ENCODE results near the gene DUS3L. TPM values are rescaled to one million over a fixed set of nuclear protein-coding genes. Genes with fewer than 3 reads are reported as not detected.

The DUS3L gene
- total RNA-seq, 2 experiments from 2014 or later, result 56.6 to 66.3 TPM

DNA sequence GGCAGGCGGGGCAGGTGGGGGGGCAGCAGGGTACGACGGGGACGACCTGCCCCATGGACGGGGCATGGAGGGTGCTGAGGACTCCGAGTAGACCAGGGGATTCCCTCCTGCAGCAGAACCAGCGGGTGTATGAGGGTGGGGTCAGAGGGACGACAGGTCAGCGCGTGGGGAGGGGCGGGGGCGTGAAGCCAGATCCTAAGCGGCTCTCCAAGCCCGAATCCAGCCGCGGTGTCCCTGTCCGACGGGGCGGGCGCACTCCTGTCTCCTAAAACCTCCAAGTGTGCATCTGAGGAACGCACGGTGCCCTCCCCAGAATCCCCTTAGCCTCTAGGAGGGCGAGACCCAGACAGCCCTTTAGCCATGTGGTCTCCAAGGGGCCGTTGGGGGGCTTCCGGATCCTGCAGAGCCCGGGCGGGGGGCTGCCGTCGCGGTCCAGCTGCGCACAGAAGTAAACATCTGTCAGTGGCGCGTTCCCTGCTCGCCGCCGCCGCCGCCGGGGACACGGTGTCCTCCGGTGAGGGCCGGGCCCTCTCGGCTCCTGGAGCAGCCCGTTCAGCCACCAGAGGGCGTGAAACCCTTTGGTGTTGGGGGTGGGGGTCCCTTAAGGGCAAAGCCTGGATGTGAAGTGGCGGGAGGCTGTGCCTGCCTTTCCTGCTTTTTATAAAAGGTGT is 14.6 kb upstream of the DUS3L start:
- Mint-ChIP-seq H3K27me3 (ENCODE audit: low read depth) (peaks cover 35% of the 10 kb centered on the region), H3K27ac (no peak overlapping the region), H3K4me3 (no peak overlapping the region), H3K4me1 (ENCODE audit: low read depth) (peaks cover 25% of the 10 kb centered on the region), H3K36me3 (ENCODE audit: low read depth) (no peaks in the 10 kb centered on the region), H3K9me3 (ENCODE audit: insufficient read depth) (no peaks in the 10 kb centered on the region)
- CTCF ChIA-PET, result interaction anchor here (1.2 to 1.5 kb wide), 2 partner anchors 18 to 216 kb away, joined by 3 to 4 read pairs; no protein-coding TSS in a partner anchor
- peak; percentile 63 for DNase-seq
- POLR2A ChIA-PET, result no interaction called here
- no peak for ATAC-seq

GRCh38 chr19:5804516-5805461 is 13.8 kb upstream of the DUS3L start, which contains the start of gene NRTN:
Gene NRTN, plus strand, starts transcription at chr19:5805067. Its CDS starts 19,099 bp downstream, at chr19:5824166.
- ATAC-seq (peak; percentile 10), DNase-seq (no peak)
- peaks cover 36% of the 10 kb centered on the region for H3K27me3 Mint-ChIP-seq (ENCODE audit: low read depth)
- H3K4me1 Mint-ChIP-seq (ENCODE audit: low read depth), result peaks cover 25% of the 10 kb centered on the region
- H3K9me3 Mint-ChIP-seq (ENCODE audit: insufficient read depth), result no peaks in the 10 kb centered on the region
- peak within 1 kb of the TSS; percentile 70 for H3K4me3 Mint-ChIP-seq
- CTCF ChIA-PET, result interaction anchor here (0.6 to 2.8 kb wide), 55 partner anchors 9 to 676 kb away, joined by 3 to 63 read pairs (median 6); partner anchors contain the start of genes DUS3L, FUT6, LONP1 and NDUFA11
- peak within 1 kb of the TSS; percentile 60 for H3K27ac Mint-ChIP-seq
- POLR2A ChIA-PET, result interaction anchor here (0.7 to 1.3 kb wide), 6 partner anchors 24 to 218 kb away, joined by 3 to 9 read pairs (median 4); no protein-coding TSS in a partner anchor
- no peaks in the 10 kb centered on the region for H3K36me3 Mint-ChIP-seq (ENCODE audit: low read depth)

DNA sequence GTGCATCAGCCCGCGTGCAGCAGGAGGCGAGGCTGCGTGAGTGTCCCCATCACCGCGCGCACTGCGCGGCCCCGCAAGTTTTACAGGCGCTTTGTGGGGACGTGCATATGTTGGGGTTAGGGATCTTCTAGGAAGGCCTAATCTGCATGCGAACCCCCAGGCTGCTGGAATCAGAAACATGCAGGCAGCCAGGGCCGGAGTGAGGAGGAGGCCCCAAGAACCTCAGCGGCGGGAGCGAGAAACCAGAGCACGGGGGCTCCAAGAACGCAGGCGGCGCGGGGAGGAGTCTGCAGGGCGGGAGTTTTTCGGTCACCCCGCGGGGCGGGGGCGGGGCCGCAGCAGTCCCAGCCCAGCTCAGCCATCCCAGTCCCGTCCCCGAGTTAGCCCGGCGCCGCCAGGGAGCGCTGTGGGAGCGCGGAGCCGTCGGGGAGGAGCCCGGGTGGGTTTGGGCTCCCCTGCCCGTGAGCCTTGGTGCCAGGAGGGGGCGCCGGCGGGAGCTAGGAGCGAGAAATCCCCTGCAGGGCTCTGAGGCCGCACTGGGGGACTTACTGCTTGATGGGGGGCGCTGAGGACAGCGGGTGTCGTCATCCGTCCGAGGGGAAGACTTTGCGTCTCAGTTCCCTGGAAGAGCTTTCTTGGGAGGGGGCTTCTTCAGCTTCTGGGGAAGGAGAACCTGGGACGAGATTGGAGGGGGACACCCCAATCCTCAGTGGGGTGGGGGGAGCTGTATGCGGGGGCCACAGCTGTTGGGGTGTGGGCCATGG is 13.0 kb upstream of the DUS3L start:
- Mint-ChIP-seq H3K4me1 (ENCODE audit: low read depth) (peaks cover 25% of the 10 kb centered on the region), H3K4me3 (peak overlapping the region; percentile 70), H3K36me3 (ENCODE audit: low read depth) (no peaks in the 10 kb centered on the region), H3K9me3 (ENCODE audit: insufficient read depth) (no peaks in the 10 kb centered on the region), H3K27ac (peak overlapping the region; percentile 60), H3K27me3 (ENCODE audit: low read depth) (peaks cover 42% of the 10 kb centered on the region)
- ATAC-seq, result peak; percentile 96
- ChIA-PET CTCF (interaction anchor here (0.6 to 2.8 kb wide), 59 partner anchors 9 to 1402 kb away, joined by 3 to 63 read pairs (median 6); partner anchors contain the start of genes DUS3L, FUT6, LONP1 and NDUFA11), POLR2A (interaction anchor here (0.7 to 1.3 kb wide), 6 partner anchors 24 to 219 kb away, joined by 3 to 9 read pairs (median 4); no protein-coding TSS in a partner anchor)
- peak; percentile 94 for DNase-seq

DNA sequence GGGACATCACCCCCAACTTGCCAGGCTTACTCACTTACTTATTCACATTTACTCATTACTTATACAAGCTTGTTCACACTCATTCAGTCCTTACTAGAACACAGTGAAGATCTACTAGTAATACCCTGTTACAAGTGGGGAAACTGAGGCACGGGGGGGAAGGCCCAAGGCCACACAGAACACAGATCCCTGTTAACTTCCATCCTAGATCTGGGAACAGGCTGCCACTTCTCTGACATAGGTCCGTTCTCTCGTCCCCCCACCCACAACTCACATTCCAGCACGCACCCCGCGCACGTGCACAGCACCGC is 12.4 kb upstream of the DUS3L start:
- Mint-ChIP-seq H3K4me3 (peak overlapping the region; percentile 70), H3K27ac (no peak overlapping the region), H3K9me3 (ENCODE audit: insufficient read depth) (no peaks in the 10 kb centered on the region), H3K36me3 (ENCODE audit: low read depth) (no peaks in the 10 kb centered on the region), H3K4me1 (ENCODE audit: low read depth) (peaks cover 25% of the 10 kb centered on the region), H3K27me3 (ENCODE audit: low read depth) (peaks cover 45% of the 10 kb centered on the region)
- CTCF ChIA-PET, result interaction anchor here (0.6 to 2.8 kb wide), 45 partner anchors 10 to 1401 kb away, joined by 3 to 63 read pairs (median 7); partner anchors contain the start of genes DUS3L, FUT6, LONP1 and NDUFA11
- DNase-seq (no peak), ATAC-seq (no peak)
- POLR2A ChIA-PET, result interaction anchor here (1.1 to 1.3 kb wide), 4 partner anchors 25 to 216 kb away, joined by 3 to 9 read pairs (median 5); no protein-coding TSS in a partner anchor

DNA sequence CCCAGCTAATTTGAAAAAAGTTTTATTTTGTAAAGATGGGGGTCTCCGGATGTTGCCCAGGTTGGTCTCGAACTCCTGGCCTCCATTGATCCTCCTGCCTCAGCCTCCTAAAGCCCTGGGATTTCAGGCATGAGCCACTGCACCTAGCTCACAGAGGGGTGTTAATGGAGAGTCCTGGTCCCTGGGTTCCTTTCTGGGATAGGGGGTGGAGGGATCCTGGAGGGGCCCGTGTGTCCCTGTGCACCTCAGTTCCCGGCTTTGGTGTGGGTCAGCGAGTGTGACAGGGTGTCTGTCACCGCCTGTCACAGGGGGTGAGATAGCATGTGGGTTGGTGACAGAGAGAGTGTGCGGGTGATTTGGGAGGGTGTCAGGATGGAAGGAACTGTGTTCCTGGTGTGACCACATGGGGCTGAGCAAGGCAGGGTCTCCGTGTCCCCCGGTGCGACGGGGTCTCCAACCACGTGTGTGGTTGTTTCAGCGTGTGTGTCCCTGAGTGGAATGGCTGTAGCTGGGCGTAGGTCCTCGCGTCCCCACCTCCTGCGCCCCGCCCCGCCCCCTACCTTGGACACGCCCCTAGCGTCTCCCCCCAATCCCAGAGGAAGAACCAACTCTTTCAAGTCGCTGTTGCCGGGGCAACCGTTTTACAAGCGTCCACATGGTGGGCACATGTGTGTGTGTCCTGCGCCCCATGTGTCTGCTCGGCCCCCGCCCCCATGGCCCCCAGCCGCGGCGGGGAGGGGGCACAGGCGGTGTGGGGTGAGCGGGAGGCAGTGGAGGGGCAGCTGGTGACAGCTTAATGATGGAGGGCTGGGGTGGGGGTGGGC is 11.0 kb upstream of the DUS3L start:
- H3K4me3 Mint-ChIP-seq, result no peak overlapping the region
- no peak for DNase-seq
- CTCF ChIA-PET, result interaction anchor here (1.3 to 2.8 kb wide), 3 partner anchors 12 to 220 kb away, joined by 4 to 47 read pairs (median 5); partner anchors contain the start of genes DUS3L and RPL36

GRCh38 chr19:5800361-5801270 is 9.7 kb upstream of the DUS3L start:
- no peak for ATAC-seq
- peaks cover 25% of the 10 kb centered on the region for H3K4me1 Mint-ChIP-seq (ENCODE audit: low read depth)
- peaks cover 34% of the 10 kb centered on the region for H3K27me3 Mint-ChIP-seq (ENCODE audit: low read depth)
- no peak overlapping the region for H3K4me3 Mint-ChIP-seq
- no peak for DNase-seq
- no peak overlapping the region for H3K27ac Mint-ChIP-seq
- no peaks in the 10 kb centered on the region for H3K36me3 Mint-ChIP-seq (ENCODE audit: low read depth)
- ChIA-PET POLR2A (no interaction called here), CTCF (interaction anchor here (1.3 to 2.0 kb wide), 2 partner anchors 10 to 111 kb away, joined by 4 to 5 read pairs; partner anchors contain the start of genes DUS3L and RPL36)
- H3K9me3 Mint-ChIP-seq (ENCODE audit: insufficient read depth), result no peaks in the 10 kb centered on the region

More for the DNA sequence above, 11.0 kb upstream of the DUS3L start:
- H3K27ac Mint-ChIP-seq, result peak overlapping the region; percentile 16
- H3K4me1 Mint-ChIP-seq (ENCODE audit: low read depth), result peaks cover 25% of the 10 kb centered on the region
- H3K9me3 Mint-ChIP-seq (ENCODE audit: insufficient read depth), result no peaks in the 10 kb centered on the region
- no peaks in the 10 kb centered on the region for H3K36me3 Mint-ChIP-seq (ENCODE audit: low read depth)
- ATAC-seq, result no peak
- peaks cover 44% of the 10 kb centered on the region for H3K27me3 Mint-ChIP-seq (ENCODE audit: low read depth)
- POLR2A ChIA-PET, result no interaction called here

DNA sequence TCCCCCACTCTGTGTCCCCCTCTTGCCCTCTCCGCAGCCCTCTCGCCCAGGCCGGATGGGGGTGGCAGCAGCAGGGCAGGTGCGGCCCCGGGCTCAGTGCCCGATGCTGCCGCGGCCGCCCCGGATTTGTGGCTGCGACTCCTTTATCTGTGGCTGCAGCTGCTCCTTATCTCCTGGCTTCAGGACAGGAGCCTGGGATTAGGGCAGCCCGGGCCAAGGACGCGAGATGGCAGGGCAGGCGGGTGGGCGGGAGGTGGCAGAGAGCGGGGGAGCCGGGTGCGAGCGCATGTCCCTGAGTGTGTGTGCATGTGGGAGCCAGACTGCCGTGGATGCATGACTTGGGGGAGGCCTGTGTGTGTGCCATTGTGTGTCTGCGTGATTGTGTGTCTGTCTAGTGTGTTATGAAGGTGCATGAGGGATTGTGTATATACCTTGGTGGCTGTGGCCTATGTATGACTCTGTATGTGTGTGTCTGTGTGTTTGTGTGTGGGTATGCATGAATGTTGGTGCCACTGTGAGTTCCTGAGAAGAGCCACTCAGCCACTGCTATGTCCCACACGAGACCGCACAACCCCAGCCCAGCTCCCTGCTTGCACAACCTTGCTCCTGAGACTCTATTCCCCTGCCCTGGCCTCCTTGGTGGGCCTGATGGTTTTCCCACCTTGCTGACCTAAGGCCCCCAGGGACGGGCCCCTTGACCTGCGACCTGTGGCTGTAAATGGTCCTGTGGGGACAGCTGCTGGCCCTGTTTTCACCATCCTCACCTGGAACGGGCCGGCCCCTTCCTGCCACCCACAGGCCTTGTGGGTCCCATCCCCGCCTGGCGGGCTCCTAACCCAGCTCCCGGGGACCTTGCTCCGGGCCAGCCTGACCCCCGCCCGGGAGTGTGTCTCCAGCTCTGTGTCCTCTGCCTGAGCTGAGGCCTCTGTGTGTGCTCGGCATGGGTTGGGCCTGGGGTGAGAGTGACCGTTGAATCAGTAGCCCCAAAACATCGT is 8.6 kb upstream of the DUS3L start:
- ATAC-seq (no peak), DNase-seq (no peak)
- Mint-ChIP-seq H3K4me1 (ENCODE audit: low read depth) (peaks cover 21% of the 10 kb centered on the region), H3K9me3 (ENCODE audit: insufficient read depth) (no peaks in the 10 kb centered on the region), H3K27ac (no peak overlapping the region), H3K4me3 (no peak overlapping the region), H3K27me3 (ENCODE audit: low read depth) (peaks cover 30% of the 10 kb centered on the region), H3K36me3 (ENCODE audit: low read depth) (no peaks in the 10 kb centered on the region)
- CTCF ChIA-PET, result no interaction called here
- POLR2A ChIA-PET, result no interaction called here

- no peak overlapping the region for H3K27ac Mint-ChIP-seq
- ATAC-seq (no peak), DNase-seq (no peak)
- H3K9me3 Mint-ChIP-seq (ENCODE audit: insufficient read depth), result no peaks in the 10 kb centered on the region
- H3K27me3 Mint-ChIP-seq (ENCODE audit: low read depth), result peaks cover 21% of the 10 kb centered on the region
- no peaks in the 10 kb centered on the region for H3K36me3 Mint-ChIP-seq (ENCODE audit: low read depth)
- H3K4me1 Mint-ChIP-seq (ENCODE audit: low read depth), result peaks cover 10% of the 10 kb centered on the region
- POLR2A ChIA-PET, result no interaction called here
- CTCF ChIA-PET, result no interaction called here
- no peak overlapping the region for H3K4me3 Mint-ChIP-seq
Measured at GRCh38 chr19:5798244-5798643, 7.3 kb upstream of the DUS3L start.

- ChIA-PET CTCF (interaction anchor here (1.0 to 6.2 kb wide), 2 partner anchors 9 to 33 kb away, joined by 3 to 44 read pairs; partner anchors contain the start of gene NRTN), POLR2A (interaction anchor here (0.7 kb wide), 1 partner anchor 173 kb away, joined by 3 read pairs; the partner anchor contains the start of gene SAFB)
- ATAC-seq (no peak), DNase-seq (no peak)
- peaks cover 6% of the 10 kb centered on the region for H3K4me1 Mint-ChIP-seq (ENCODE audit: low read depth)
- H3K36me3 Mint-ChIP-seq (ENCODE audit: low read depth), result peaks cover 7% of the 10 kb centered on the region
- H3K27ac Mint-ChIP-seq, result no peak overlapping the region
- no peak overlapping the region for H3K4me3 Mint-ChIP-seq
- no peaks in the 10 kb centered on the region for H3K9me3 Mint-ChIP-seq (ENCODE audit: insufficient read depth)
- peaks cover 9% of the 10 kb centered on the region for H3K27me3 Mint-ChIP-seq (ENCODE audit: low read depth)
Measured at GRCh38 chr19:5795382-5795919, 4.5 kb upstream of the DUS3L start.

Measured in activated CD8-positive, alpha-beta T cell treated with anti-CD3 and anti-CD28 coated beads, Interleukin-2, amount 10 ng/mL, durations not matched to agents 7 days and 5 days (primary cell).